HEK293T (cell line): ENCODE data around the gene PERM1.

Source experiments
- FOXA1 ChIP-seq: fragments of 450-650 bp; IDR thresholded peaks from 2 replicates; pipeline ENCODE4 v1.6.1; 2016; ENCODE audit warnings: mild to moderate bottlenecking
- FOXK2 ChIP-seq: fragments of 450-650 bp; IDR thresholded peaks from 2 replicates; pipeline ENCODE4 v1.6.1; 2016; ENCODE audit warnings: mild to moderate bottlenecking
- SP1 ChIP-seq: fragments of 450-650 bp; IDR thresholded peaks from 2 replicates; pipeline ENCODE4 v1.6.1; 2017
- TARDBP ChIP-seq: fragments of 450-650 bp; IDR thresholded peaks from 2 replicates; pipeline ENCODE4 v1.6.1; 2016

DNA sequence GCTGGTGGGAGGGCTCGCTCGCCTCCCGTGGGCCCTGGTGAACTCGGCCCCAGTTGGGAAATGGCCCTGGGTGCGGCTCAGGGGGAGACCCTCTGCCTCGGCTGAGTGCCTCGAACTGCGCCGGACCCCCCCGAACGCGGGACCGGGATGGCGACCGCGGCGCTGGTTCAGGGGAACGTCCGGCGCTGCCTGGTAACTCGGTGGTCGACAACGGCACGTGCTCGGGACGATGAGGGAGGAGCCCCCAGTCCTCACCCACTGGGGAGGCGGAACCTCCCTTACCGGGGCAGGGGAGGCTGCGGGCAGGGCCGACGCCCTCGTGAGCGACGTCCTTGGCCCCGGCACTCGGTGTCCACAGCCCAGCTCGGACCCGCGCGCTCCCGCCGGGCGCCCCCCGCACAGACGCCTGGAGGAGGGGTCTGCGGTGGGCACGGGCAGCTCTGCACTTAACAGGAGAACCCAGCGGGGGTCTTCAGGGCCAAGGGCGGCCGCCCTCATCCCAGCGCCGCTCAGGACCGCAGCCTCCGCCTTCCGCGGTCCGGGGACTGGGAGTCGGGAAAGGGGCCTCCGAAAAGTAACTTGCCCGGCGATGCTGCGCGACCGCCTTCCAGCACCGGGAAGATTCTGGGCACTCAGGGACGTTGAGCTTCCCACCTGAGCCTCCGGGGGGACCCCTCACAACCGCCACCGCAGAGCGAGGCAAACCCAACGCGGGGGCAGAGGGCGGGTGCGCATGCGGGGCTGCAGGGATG lies 16.3 kb upstream of the PERM1 start:
- TF ChIP-seq FOXA1 = no peak
- no peak for TF ChIP-seq TARDBP
- TF ChIP-seq SP1 = no peak
- TF ChIP-seq FOXK2 = no peak
